Fibroblast of mammary gland (primary cell): ENCODE data around the gene MCM8.

Experiments
- DNase-seq: peaks from one replicate; pipeline ENCODE4 v3.0.0-alpha.2; 2010; ENCODE audit warnings: low read depth
- H3K4me3 ChIP-seq: 2 replicates; pipeline ENCODE4 v1.5.1; 2011; ENCODE audit warnings: low read depth, mild to moderate bottlenecking, low read length, moderate library complexity; ENCODE audit not compliant: control insufficient read depth
- TF ChIP-seq, protein P1 (sequence below): conservative IDR thresholded peaks from 2 replicates; pipeline ENCODE4 v1.5.1; 2011; ENCODE audit warnings: low read depth, low read length, inconsistent platforms; ENCODE audit not compliant: control insufficient read depth, insufficient read depth

MCM8 gene

DNA sequence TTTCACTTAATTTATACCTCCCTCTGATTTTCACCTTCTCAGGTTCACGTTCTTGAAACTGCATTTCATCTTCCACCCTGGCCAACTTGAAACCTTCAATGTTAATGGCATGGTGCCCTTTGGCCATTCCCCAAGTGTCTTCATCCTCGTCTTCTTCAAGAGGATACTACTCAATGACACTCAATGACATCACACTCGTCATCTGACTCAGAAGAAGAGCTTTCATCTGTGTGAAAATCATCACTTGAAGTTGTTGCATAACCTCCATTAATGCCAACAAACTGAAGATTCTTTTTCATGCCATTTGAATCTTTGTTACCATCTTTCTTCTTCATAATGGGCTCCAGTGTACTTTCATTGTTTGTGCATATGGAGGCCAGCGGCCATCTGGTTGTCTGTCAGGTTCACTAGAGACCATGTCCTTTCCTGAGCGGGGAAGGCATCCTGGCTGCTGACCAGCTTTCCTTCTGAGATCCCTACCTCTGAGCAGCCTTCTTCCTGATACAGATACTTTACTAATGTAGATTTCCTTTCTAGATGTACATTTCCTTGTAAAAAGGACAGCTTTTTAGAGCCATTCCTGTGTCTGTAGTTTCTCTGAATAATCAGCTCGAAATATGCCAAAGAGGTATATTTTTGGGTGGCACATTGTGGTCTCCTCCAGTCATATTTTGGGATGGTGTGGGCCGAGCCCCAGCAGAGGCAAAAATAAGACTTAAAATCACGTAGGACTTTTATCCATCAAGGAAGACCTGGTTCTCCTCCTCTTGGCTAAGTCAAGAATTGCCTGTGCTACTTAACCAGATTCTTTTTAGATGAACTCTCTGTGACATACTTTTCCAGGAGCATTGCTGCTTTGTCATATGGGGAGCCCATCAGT is 21.4 kb upstream of the MCM8 start:
- TF ChIP-seq, protein P1, sequence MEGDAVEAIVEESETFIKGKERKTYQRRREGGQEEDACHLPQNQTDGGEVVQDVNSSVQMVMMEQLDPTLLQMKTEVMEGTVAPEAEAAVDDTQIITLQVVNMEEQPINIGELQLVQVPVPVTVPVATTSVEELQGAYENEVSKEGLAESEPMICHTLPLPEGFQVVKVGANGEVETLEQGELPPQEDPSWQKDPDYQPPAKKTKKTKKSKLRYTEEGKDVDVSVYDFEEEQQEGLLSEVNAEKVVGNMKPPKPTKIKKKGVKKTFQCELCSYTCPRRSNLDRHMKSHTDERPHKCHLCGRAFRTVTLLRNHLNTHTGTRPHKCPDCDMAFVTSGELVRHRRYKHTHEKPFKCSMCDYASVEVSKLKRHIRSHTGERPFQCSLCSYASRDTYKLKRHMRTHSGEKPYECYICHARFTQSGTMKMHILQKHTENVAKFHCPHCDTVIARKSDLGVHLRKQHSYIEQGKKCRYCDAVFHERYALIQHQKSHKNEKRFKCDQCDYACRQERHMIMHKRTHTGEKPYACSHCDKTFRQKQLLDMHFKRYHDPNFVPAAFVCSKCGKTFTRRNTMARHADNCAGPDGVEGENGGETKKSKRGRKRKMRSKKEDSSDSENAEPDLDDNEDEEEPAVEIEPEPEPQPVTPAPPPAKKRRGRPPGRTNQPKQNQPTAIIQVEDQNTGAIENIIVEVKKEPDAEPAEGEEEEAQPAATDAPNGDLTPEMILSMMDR, result no peak
- DNase-seq, result peak; percentile 53
- H3K4me3 ChIP-seq, result no peak overlapping the region

DNA sequence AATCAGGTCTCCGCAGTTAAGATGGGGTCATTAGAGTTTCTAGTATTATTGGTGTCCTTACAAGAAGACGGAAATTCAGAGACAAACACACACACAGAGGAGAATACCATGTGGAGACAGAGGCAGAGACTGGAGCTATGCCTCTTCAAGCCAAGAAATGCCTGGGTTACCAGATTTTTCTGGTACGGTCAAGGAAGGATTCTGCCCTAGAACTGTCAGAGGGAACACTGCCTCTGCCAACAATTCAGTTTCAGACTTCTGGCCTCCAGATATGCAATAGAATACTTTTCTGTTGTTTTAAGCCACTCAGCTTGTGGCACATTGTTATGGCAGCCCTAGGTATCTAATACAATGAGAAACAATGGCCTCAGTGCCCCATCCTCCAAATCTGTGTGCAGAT is 19.0 kb upstream of the MCM8 start:
- H3K4me3 ChIP-seq, result no peak overlapping the region
- TF ChIP-seq, protein P1, result no peak
- DNase-seq, result no peak

DNA sequence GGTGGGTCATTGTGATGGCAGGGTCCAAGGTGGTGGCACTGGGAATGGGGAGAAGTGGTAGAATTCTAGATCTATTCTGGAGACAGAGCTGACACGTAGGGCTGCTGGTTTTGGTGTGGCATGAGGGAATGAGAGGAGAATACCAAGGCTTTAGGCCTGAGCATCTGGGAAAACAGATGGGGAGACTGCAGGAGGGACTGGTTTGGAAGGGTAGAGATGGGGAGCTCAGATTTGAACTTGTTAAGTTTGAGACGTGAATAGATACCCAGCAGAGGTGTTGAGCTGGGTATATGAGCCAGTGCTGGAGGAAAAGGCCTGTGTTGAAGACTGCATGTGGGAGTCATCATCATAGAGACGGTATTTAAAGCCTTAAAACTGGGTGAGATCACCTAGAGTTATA is 17.7 kb upstream of the MCM8 start:
- TF ChIP-seq, protein P1, result no peak
- H3K4me3 ChIP-seq, result no peak overlapping the region
- DNase-seq, result no peak

DNA sequence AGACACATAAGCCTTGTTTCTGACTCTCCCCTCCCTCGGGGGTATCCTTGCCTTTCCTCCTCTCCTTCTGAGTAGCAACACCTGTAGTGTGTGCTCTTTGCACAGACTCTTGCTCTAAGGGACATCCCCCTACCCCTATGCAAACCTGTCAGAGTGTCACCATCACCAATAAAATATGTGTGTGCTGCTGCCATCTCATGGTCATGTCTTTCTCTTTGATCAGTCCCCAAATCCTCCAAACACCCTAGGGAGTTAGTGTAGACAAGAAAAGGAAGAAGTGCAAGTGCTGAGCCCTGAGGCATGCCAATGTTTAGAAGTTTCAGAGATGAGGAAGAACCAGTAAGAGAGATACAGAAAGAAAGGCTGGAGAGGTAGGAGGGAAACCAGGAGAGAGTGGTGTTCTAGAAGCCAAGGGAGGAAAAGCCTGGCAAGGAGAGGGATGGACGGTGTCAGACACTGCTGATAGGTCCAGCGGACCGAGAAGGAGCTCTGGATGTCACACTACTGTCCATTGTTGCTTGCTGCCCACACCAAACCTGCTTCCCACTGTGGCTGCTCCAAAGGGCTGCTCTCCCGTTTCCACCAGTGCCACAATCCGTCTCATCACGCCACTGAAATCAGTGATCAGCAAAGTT is 16.5 kb upstream of the MCM8 start:
- peak; percentile 14 for DNase-seq
- TF ChIP-seq, protein P1, result no peak
- no peak overlapping the region for H3K4me3 ChIP-seq

DNA sequence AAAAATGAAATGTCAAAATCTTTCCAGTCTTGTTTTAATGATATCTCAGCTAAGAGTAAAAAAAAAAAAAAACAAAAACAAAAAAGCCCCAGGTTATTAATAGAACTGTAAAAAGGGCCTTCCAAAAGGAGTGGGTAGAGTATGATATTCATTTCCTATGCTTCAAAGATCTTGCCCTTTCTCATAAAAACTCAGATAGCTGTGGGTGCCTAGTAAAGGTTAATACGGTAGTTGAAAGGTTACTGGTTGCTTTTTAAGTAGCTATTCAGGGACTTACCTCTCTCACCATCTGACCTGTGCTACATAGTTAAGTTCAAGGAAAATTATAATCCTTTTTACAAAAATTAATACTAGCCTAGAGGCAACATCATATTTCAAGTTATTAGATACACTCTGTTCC is 15.1 kb upstream of the MCM8 start:
- H3K4me3 ChIP-seq, result no peak overlapping the region
- no peak for DNase-seq
- TF ChIP-seq, protein P1, result no peak

DNA sequence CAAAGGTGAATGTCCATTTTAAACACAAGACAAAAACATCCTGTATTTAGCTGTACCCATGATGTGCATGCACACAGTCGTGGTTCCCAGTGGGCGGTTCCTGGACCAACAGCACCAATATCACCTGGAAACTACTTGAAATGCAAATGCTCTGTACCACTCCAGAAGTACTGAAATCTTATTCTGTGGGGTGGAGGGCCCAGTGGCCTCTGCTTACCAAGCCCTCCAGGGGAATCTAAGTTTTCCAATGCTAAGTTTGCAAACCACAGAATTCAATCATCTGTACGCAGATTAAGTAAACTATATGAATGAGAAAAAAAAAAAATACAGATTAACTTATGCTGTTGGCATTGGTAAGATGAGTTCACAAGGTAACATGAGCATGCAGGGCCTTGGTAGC is 14.2 kb upstream of the MCM8 start:
- TF ChIP-seq, protein P1, result no peak
- no peak for DNase-seq
- no peak overlapping the region for H3K4me3 ChIP-seq
